Upper lobe of left lung (tissue), 6 donors: ENCODE results near the gene SORCS1. TPM values are rescaled to one million over a fixed set of nuclear protein-coding genes. Genes with fewer than 3 reads are reported as not detected.

Source experiments
- ATAC-seq, 2 donors: fragments of 200-7000 bp; cut with Tn5 transposase; one replicate each; pipeline ENCODE4 v1.9.1; 2022; ENCODE audit warnings: mild to moderate bottlenecking in 2 of 2, moderate library complexity in 2 of 2; ENCODE audit not compliant: low FRiP score in 2 of 2
- DNase-seq, 2 donors: peaks; one replicate each; pipeline ENCODE4 v3.0.0-alpha.2; 2019 to 2020
- H3K27ac ChIP-seq, 4 donors: fragments of 200-600 bp; sonication (generic); one replicate each; pipeline ENCODE4 v1.5.1; 2016 to 2019
- H3K27me3 ChIP-seq, 4 donors: fragments of 200-600 bp; sonication (generic); one replicate each; pipeline ENCODE4 v1.5.1; 2017 to 2019
- H3K36me3 ChIP-seq, 4 donors: fragments of 200-600 bp; sonication (generic); one replicate each; pipeline ENCODE4 v1.5.1; 2016 to 2019
- H3K4me1 ChIP-seq, 4 donors: fragments of 200-600 bp; sonication (generic); one replicate each; pipeline ENCODE4 v1.5.1; 2018 to 2019
- H3K4me3 ChIP-seq, 4 donors: fragments of 200-600 bp; sonication (generic); one replicate each; pipeline ENCODE4 v1.5.1; 2017 to 2019; ENCODE audit warnings: mild to moderate bottlenecking in 2 of 4, moderate library complexity in 1 of 4
- H3K9me3 ChIP-seq, 4 donors: fragments of 200-600 bp; sonication (generic); one replicate each; pipeline ENCODE4 v1.5.1; 2018 to 2019
- EP300 ChIP-seq, 4 donors: sonication (generic); formaldehyde crosslinking; IDR thresholded peaks; one replicate each; pipeline ENCODE4 v1.5.1; 2017; ENCODE audit warnings: antibody characterized with exemption in 4 of 4, control low read depth in 2 of 4
- POLR2A ChIP-seq, 4 donors: fragments of 450-650 bp; IDR thresholded peaks; one replicate each; pipeline ENCODE4 v1.5.1; 2016 to 2017; ENCODE audit warnings: antibody characterized with exemption in 4 of 4, mild to moderate bottlenecking in 2 of 4
- POLR2AphosphoS5 ChIP-seq, 2 donors: sonication (generic); formaldehyde crosslinking; IDR thresholded peaks; one replicate each; pipeline ENCODE4 v1.5.1; 2017; ENCODE audit warnings: antibody characterized with exemption in 2 of 2
- WGBS, 2 donors: methylation state at CpG; one replicate each; pipeline ENCODE4 v1.1.5; 2017 to 2018; 5-methylcytosine and 5-hydroxymethylcytosine counted together
- total RNA-seq, 6 donors: library from RNA; depleted of rRNA in 4 of 6; stranded (reverse); fragments of >200 nt in 4 of 6; gene quantifications; one replicate each; pipeline versions ENCODE4 v1.1.0 to v1.2.1, GENCODE V29; 2016 to 2021
- TF ChIP-seq, protein P1 (sequence below), 6 experiments: fragments of 450-650 bp in 4 of 6; fragments of 200-600 bp in 2 of 6; sonication (generic) in 2 of 6; IDR thresholded peaks; one replicate each; pipeline ENCODE4 v1.5.1; 2016 to 2019; ENCODE audit warnings: antibody characterized with exemption in 6 of 6
- donor health status: DM: no; HTN: no; CAD: no; lungs with moderate emphysema.
- donor health status: DM: no; HTN: yes; CAD: no; lungs with severe emphysema.

Gene SORCS1
- total RNA-seq, 6 donors from 2014 or later, result 0.10 to 0.77 (median 0.10) TPM; not detected in 3

DNA sequence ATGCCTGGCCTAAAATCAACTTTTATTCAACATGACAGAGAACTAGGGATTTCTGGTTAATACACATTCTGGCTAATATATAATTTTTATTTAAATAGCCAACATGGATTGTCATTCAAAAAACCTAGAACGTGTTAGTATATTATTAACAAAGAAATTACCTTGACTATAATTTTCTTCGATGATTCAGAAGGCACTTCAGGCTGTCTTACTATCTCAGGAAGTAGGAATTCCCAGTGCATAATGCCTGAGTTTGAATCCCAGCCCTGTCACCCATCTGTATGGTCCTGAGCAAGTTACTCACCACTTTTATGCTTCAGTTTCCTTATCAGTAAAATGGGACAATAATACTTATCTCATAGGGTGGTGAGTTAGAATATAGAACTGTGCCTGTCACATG, 106.2 kb downstream of the SORCS1 start:
- no peak for TF ChIP-seq POLR2A (IDR thresholded peaks at IDR 0.05)
- TF ChIP-seq, protein P1, sequence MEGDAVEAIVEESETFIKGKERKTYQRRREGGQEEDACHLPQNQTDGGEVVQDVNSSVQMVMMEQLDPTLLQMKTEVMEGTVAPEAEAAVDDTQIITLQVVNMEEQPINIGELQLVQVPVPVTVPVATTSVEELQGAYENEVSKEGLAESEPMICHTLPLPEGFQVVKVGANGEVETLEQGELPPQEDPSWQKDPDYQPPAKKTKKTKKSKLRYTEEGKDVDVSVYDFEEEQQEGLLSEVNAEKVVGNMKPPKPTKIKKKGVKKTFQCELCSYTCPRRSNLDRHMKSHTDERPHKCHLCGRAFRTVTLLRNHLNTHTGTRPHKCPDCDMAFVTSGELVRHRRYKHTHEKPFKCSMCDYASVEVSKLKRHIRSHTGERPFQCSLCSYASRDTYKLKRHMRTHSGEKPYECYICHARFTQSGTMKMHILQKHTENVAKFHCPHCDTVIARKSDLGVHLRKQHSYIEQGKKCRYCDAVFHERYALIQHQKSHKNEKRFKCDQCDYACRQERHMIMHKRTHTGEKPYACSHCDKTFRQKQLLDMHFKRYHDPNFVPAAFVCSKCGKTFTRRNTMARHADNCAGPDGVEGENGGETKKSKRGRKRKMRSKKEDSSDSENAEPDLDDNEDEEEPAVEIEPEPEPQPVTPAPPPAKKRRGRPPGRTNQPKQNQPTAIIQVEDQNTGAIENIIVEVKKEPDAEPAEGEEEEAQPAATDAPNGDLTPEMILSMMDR (IDR thresholded peaks at IDR 0.05), result no peak
- TF ChIP-seq EP300 (IDR thresholded peaks at IDR 0.05), result no peak
- TF ChIP-seq POLR2AphosphoS5 (IDR thresholded peaks at IDR 0.05), result no peak
- Histone ChIP-seq H3K4me3 (no peak overlapping the region), H3K9me3 (no peaks in the 10 kb centered on the region), H3K27ac (no peak overlapping the region), H3K36me3 (no peaks in the 10 kb centered on the region), H3K27me3 (no peaks in the 10 kb centered on the region), H3K4me1 (no peaks in the 10 kb centered on the region)
- ATAC-seq (no peak), DNase-seq (no peak)
- WGBS, 2 donors, result 81 to 83% methylated on average over 2 of the region's 2 CpGs

DNA sequence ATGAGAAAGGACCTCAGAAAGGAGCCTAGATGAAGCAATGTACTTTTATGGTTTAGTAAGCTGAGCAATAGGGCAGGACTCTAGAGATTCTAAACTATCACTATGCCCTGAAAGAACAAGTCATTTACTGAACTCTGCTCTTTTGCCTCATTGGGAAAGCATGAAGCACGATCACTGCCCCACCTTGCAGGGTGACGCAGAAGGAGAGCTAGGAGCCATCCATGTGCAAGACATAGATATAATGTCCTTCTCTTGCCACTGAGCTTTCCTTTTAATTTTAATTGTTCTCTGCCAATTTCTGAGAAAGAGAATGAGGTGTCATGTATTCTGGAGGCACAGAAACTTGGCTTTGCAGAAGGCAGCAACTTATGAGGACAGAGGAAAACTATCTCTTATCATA, 108.3 kb downstream of the SORCS1 start:
- Histone ChIP-seq H3K36me3 (no peaks in the 10 kb centered on the region), H3K27me3 (no peaks in the 10 kb centered on the region), H3K27ac (no peak overlapping the region), H3K4me3 (no peak overlapping the region), H3K9me3 (no peaks in the 10 kb centered on the region), H3K4me1 (no peaks in the 10 kb centered on the region)
- 60 to 65% methylated on average over 2 of the region's 2 CpGs for WGBS, 2 donors
- TF ChIP-seq POLR2AphosphoS5 (IDR thresholded peaks at IDR 0.05), result no peak
- TF ChIP-seq POLR2A (IDR thresholded peaks at IDR 0.05), result no peak
- TF ChIP-seq, protein P1 (IDR thresholded peaks at IDR 0.05), result no peak
- ATAC-seq (no peak), DNase-seq (no peak)

DNA sequence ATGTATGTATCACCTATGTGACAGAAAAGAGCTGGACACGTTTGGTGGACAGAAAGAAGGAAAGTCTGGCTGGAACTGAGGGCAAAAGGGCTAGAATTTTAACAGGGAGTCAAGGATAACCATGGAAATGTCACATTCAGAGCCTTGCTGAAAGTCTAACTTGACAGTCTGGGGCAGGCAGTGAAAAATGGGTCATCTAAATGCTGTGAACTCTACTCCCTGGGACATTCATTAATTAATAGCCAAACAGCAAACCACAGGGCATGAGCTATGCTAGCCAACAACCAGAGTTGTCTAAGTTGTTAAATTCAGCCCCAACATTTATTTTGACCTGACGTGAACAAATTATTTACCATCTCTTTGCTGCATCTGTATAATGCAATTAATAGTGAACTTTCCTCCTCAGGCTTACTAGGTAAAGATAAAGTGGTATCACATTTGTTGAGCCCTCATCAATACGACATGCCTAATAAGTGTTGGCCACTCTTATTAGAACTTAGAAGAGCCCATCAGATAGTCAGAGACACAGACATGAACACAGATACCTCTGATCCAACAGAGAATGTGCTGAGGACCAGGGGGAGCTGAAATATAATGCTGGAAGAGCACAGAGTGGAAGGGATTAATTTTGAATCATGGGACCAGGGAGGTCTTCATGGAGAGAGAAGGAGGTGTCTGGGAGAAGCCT, 109.9 kb downstream of the SORCS1 start:
- 63 to 77% methylated on average over 3 of the region's 3 CpGs for WGBS, 2 donors
- Histone ChIP-seq H3K27ac (no peak overlapping the region), H3K9me3 (no peaks in the 10 kb centered on the region), H3K4me3 (no peak overlapping the region), H3K27me3 (no peaks in the 10 kb centered on the region), H3K4me1 (no peaks in the 10 kb centered on the region), H3K36me3 (no peaks in the 10 kb centered on the region)
- no peak for ATAC-seq
- TF ChIP-seq, protein P1 (IDR thresholded peaks at IDR 0.05), result no peak
- TF ChIP-seq POLR2AphosphoS5 (IDR thresholded peaks at IDR 0.05), result no peak
- TF ChIP-seq EP300 (IDR thresholded peaks at IDR 0.05), result no peak
- no peak for TF ChIP-seq POLR2A (IDR thresholded peaks at IDR 0.05)
- no peak for DNase-seq

DNA sequence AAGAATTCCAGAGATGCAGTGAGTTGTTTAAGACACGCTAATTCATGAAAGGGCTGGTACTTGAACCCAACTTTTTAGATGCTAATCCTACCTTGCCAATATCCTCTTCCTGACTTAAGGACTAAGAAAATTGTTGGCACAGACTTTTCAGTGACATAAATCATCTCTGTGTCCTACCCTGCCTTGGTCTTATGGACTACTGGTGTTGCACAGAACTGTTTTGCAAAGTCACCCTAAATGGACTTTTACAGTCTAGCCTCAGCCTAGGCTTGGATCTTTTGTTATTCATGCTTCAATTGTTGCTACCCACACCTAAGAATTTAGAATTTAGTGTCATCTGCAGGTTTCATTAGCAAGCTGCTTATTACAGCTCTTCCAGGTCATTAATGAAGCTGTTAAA, 112.7 kb downstream of the SORCS1 start:
- TF ChIP-seq POLR2AphosphoS5 (IDR thresholded peaks at IDR 0.05) (no peak), EP300 (IDR thresholded peaks at IDR 0.05) (no peak), POLR2A (IDR thresholded peaks at IDR 0.05) (no peak)
- TF ChIP-seq, protein P1 (IDR thresholded peaks at IDR 0.05), result no peak
- ATAC-seq, result no peak
- no peaks in the 10 kb centered on the region for H3K27me3 ChIP-seq

DNA sequence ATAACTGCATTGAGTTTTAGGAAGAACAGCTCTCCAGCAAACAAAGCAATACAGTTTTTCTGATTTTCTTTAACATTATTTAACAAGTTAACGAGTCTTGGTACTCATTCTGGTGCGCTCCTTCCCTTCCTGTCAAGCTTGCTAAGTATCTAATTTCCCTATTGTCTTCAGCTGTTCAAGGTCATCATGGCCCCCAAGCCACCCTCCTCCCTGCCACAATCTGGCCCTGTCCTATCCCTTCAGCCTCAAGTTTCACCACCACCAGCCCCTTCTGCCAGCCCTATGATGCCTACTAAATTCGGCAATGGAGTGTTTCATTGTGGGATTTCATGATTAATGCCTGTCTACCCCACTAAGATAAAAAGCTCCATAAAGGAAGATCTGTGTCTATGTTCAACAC, 121.0 kb downstream of the SORCS1 start:
- ATAC-seq (no peak), DNase-seq (no peak)
- Histone ChIP-seq H3K4me3 (no peak overlapping the region), H3K27me3 (no peaks in the 10 kb centered on the region), H3K36me3 (no peaks in the 10 kb centered on the region), H3K4me1 (no peaks in the 10 kb centered on the region), H3K27ac (no peak overlapping the region), H3K9me3 (no peaks in the 10 kb centered on the region)
- TF ChIP-seq POLR2A (IDR thresholded peaks at IDR 0.05) (no peak), POLR2AphosphoS5 (IDR thresholded peaks at IDR 0.05) (no peak), EP300 (IDR thresholded peaks at IDR 0.05) (no peak)
- TF ChIP-seq, protein P1 (IDR thresholded peaks at IDR 0.05), result no peak
- WGBS, 2 donors, result 58 to 82% methylated on average over 3 of the region's 3 CpGs

More for the DNA sequence above, 112.7 kb downstream of the SORCS1 start:
- no peaks in the 10 kb centered on the region for H3K9me3 ChIP-seq
- no peaks in the 10 kb centered on the region for H3K4me1 ChIP-seq
- no peak for DNase-seq
- WGBS, 2 donors, result 79 to 81% methylated on average over 1 of the region's 1 CpG
- no peak overlapping the region for H3K4me3 ChIP-seq
- H3K27ac ChIP-seq, result no peak overlapping the region
- no peaks in the 10 kb centered on the region for H3K36me3 ChIP-seq
